H1 (cell line): ENCODE results near the gene BRIP1. TPM values are rescaled to one million over a fixed set of nuclear protein-coding genes. Genes with fewer than 3 reads are reported as not detected.

Experiments used
- CTCF ChIA-PET: fragments of 300-600 bp; sonication (Branson Sonifier 250); formaldehyde crosslinking; loops from one replicate; lab custom pipeline; 2021; ENCODE audit not compliant: partially characterized antibody; lab: Charles Lee
- POLR2A ChIA-PET: fragments of 300-600 bp; sonication (Branson Sonifier 250); formaldehyde crosslinking; loops from one replicate; lab custom pipeline; 2021; ENCODE audit warnings: inconsistent platforms; ENCODE audit not compliant: partially characterized antibody; lab: Charles Lee
- DNase-seq, 2 experiments: peaks; one replicate each; pipeline versions ENCODE4 v3.0.0 to v3.0.0-alpha.2; 2010 to 2022; ENCODE audit warnings: low spot score in 2 of 2, low read depth in 1 of 2, mixed read lengths in 1 of 2
- FAIRE-seq: peaks from 2 replicates; lab custom pipeline; 2011; peaks lifted over from hg19 to GRCh38; lab: Jason Lieb, UNC
- H2AFZ ChIP-seq: 2 replicates; pipeline ENCODE4 v1.8.1; 2012; ENCODE audit warnings: low read length, inconsistent platforms
- H2AK5ac ChIP-seq: 2 replicates; pipeline ENCODE4 v1.6.1; 2013; ENCODE audit warnings: low read depth, low read length
- H2BK120ac ChIP-seq: replicated peaks from 2 replicates; pipeline ENCODE3; 2013; ENCODE audit warnings: low read depth, low read length, inconsistent platforms
- H2BK12ac ChIP-seq: 2 replicates; pipeline ENCODE4 v1.6.1; 2013; ENCODE audit warnings: low read depth, low read length
- H2BK15ac ChIP-seq: 2 replicates; pipeline ENCODE4 v1.6.1; 2013; ENCODE audit warnings: low read length
- H2BK20ac ChIP-seq: 2 replicates; pipeline ENCODE4 v1.6.1; 2013; ENCODE audit warnings: low read length
- H2BK5ac ChIP-seq: 2 replicates; pipeline ENCODE4 v1.6.1; 2013; ENCODE audit warnings: low read depth, low read length
- H3K14ac ChIP-seq: 2 replicates; pipeline ENCODE4 v1.6.1; 2013; ENCODE audit warnings: inconsistent platforms; ENCODE audit not compliant: insufficient read length
- H3K18ac ChIP-seq: 2 replicates; pipeline ENCODE4 v1.6.1; 2013; ENCODE audit warnings: low read length; ENCODE audit errors: extremely low read depth
- H3K23ac ChIP-seq: 2 replicates; pipeline ENCODE4 v1.6.1; 2013; ENCODE audit warnings: inconsistent platforms; ENCODE audit not compliant: insufficient read length
- H3K23me2 ChIP-seq: 2 replicates; pipeline ENCODE4 v1.6.1; 2013; ENCODE audit warnings: low read depth, low read length
- H3K27ac ChIP-seq: 2 replicates; pipeline ENCODE4 v1.6.1; 2011; ENCODE audit warnings: low read depth, low read length, inconsistent platforms
- H3K27me3 ChIP-seq, 4 experiments: replicated peaks in 1 of 4; 1 replicate in 1 of 4; 2 replicates in 3 of 4; pipeline versions ENCODE4 v1.6.1 to v1.8.1; 2011 to 2013; ENCODE audit warnings: low read length in 3 of 4, mild to moderate bottlenecking in 3 of 4, inconsistent platforms in 2 of 4, mixed read lengths in 2 of 4, moderate library complexity in 1 of 4; ENCODE audit not compliant: control insufficient read depth in 3 of 4, insufficient read depth in 3 of 4; ENCODE audit errors: extremely low read depth in 1 of 4
- H3K36me3 ChIP-seq, 4 experiments: 2 replicates each; pipeline versions ENCODE4 v1.6.1 to v1.8.1; 2011 to 2013; ENCODE audit warnings: mild to moderate bottlenecking in 4 of 4, low read length in 3 of 4, moderate library complexity in 2 of 4, control low read depth in 1 of 4, inconsistent platforms in 1 of 4; ENCODE audit not compliant: insufficient read depth in 4 of 4, control insufficient read depth in 2 of 4
- H3K4ac ChIP-seq: replicated peaks from 2 replicates; pipeline ENCODE3; 2013; ENCODE audit warnings: low read length, low read depth, mixed read lengths, inconsistent platforms; ENCODE audit not compliant: insufficient read length
- H3K4me1 ChIP-seq, 4 experiments: replicated peaks in 1 of 4; 1 replicate in 1 of 4; 2 replicates in 3 of 4; pipeline versions ENCODE4 v1.6.1 to v1.8.1; 2011 to 2013; ENCODE audit warnings: low read length in 3 of 4, inconsistent platforms in 2 of 4, mixed read lengths in 1 of 4; ENCODE audit not compliant: insufficient read depth in 4 of 4, control insufficient read depth in 3 of 4
- H3K4me2 ChIP-seq, 2 experiments: 2 replicates each; pipeline versions ENCODE4 v1.6.1 to v1.8.1; 2011 to 2013; ENCODE audit warnings: low read depth in 2 of 2, low read length in 2 of 2, control low read depth in 1 of 2, inconsistent platforms in 1 of 2, mild to moderate bottlenecking in 1 of 2; ENCODE audit not compliant: insufficient read depth in 1 of 2
- H3K4me3 ChIP-seq, 4 experiments: fragments of 200-600, 300-600 bp in 1 of 4; sonication (generic), shearing (Covaris generic), sonication (Bioruptor Twin) in 1 of 4; 2 replicates each; pipeline versions ENCODE4 v1.5.1 to v1.8.1; 2011 to 2016; ENCODE audit warnings: low read length in 4 of 4, low read depth in 3 of 4, control low read depth in 2 of 4, inconsistent platforms in 2 of 4, mild to moderate bottlenecking in 2 of 4, mixed read lengths in 1 of 4, moderate library complexity in 1 of 4; ENCODE audit not compliant: insufficient read depth in 2 of 4; ENCODE audit errors: extremely low read depth in 1 of 4
- H3K56ac ChIP-seq: replicated peaks from 2 replicates; pipeline ENCODE3; 2013; ENCODE audit warnings: low read depth, mild to moderate bottlenecking, mixed read lengths, low read length, inconsistent platforms; ENCODE audit not compliant: insufficient read length
- H3K79me1 ChIP-seq: 2 replicates; pipeline ENCODE4 v1.6.1; 2013; ENCODE audit warnings: low read depth, low read length, control low read depth
- H3K79me2 ChIP-seq, 2 experiments: 2 replicates each; pipeline versions ENCODE4 v1.6.1 to v1.8.1; 2012 to 2013; ENCODE audit warnings: low read length in 2 of 2, mild to moderate bottlenecking in 2 of 2, inconsistent platforms in 1 of 2; ENCODE audit not compliant: insufficient read depth in 2 of 2, control insufficient read depth in 1 of 2
- H3K9ac ChIP-seq, 4 experiments: replicated peaks in 1 of 4; 1 replicate in 1 of 4; 2 replicates in 3 of 4; pipeline versions ENCODE4 v1.6.1 to v1.8.1; 2011 to 2013; ENCODE audit warnings: low read depth in 3 of 4, low read length in 3 of 4, control low read depth in 2 of 4, mild to moderate bottlenecking in 2 of 4, moderate library complexity in 2 of 4, inconsistent platforms in 1 of 4; ENCODE audit errors: extremely low read depth in 1 of 4
- H3K9me3 ChIP-seq, 2 experiments: 2 replicates each; pipeline versions ENCODE4 v1.6.1 to v1.8.1; 2012 to 2013; ENCODE audit warnings: mild to moderate bottlenecking in 2 of 2, moderate library complexity in 2 of 2, control low read depth in 1 of 2, inconsistent platforms in 1 of 2, low read depth in 1 of 2, low read length in 1 of 2, mixed read lengths in 1 of 2; ENCODE audit not compliant: insufficient read depth in 2 of 2
- H4K20me1 ChIP-seq, 2 experiments: replicated peaks in 1 of 2; 2 replicates each; pipeline versions ENCODE3 to v1.8.1; 2011 to 2013; ENCODE audit warnings: inconsistent platforms in 2 of 2, low read length in 2 of 2, mild to moderate bottlenecking in 1 of 2; ENCODE audit not compliant: insufficient read depth in 2 of 2, control insufficient read depth in 1 of 2
- H4K5ac ChIP-seq: 2 replicates; pipeline ENCODE4 v1.6.1; 2013; ENCODE audit warnings: low read length, low read depth, mixed read lengths, inconsistent platforms; ENCODE audit not compliant: insufficient read length
- H4K8ac ChIP-seq: 2 replicates; pipeline ENCODE4 v1.8.0; 2013; ENCODE audit warnings: mild to moderate bottlenecking, moderate library complexity, low read length, inconsistent platforms; ENCODE audit not compliant: insufficient read depth; ENCODE audit errors: extremely low read depth
- H4K91ac ChIP-seq: replicated peaks from 2 replicates; pipeline ENCODE3; 2013; ENCODE audit warnings: low read length, mixed read lengths, inconsistent platforms; ENCODE audit not compliant: insufficient read length
- ATF2 ChIP-seq: IDR thresholded peaks from 2 replicates; pipeline ENCODE4 v1.6.1; 2012; ENCODE audit warnings: low read length, inconsistent platforms
- BACH1 ChIP-seq: IDR thresholded peaks from 2 replicates; pipeline ENCODE4 v1.6.1; 2012; ENCODE audit warnings: low read length, improper control_type of control experiment
- CBX5 ChIP-seq: fragments of 300-800, 300-1000 bp; sonication (generic); IDR thresholded peaks from 2 replicates; pipeline ENCODE4 v1.7.1; 2016; ENCODE audit warnings: antibody characterized with exemption, low read length, low read depth
- CBX8 ChIP-seq: fragments of 300-800, 300-1000 bp; sonication (generic); IDR thresholded peaks from 2 replicates; pipeline ENCODE4 v1.7.1; 2016; ENCODE audit warnings: low read depth, low read length, borderline replicate concordance
- CREB1 ChIP-seq: IDR thresholded peaks from 2 replicates; pipeline ENCODE4 v1.6.1; 2012; ENCODE audit warnings: inconsistent platforms
- EGR1 ChIP-seq: IDR thresholded peaks from 2 replicates; pipeline ENCODE4 v1.6.1; 2011; ENCODE audit warnings: low read depth, low read length, borderline replicate concordance
- EP300 ChIP-seq, 2 experiments: IDR thresholded peaks; 1 replicate in 1 of 2; 2 replicates in 1 of 2; pipeline ENCODE4 v1.6.1; 2011 to 2012; ENCODE audit warnings: low read depth in 2 of 2, low read length in 2 of 2, mild to moderate bottlenecking in 2 of 2, borderline replicate concordance in 1 of 2, inconsistent platforms in 1 of 2, moderate library complexity in 1 of 2
- FOSL1 ChIP-seq: IDR thresholded peaks from 2 replicates; pipeline ENCODE4 v1.6.1; 2011; ENCODE audit warnings: mild to moderate bottlenecking, low read depth, low read length, moderate library complexity; ENCODE audit not compliant: insufficient read depth
- KDM1A ChIP-seq: fragments of 200-600, 300-600 bp; sonication (generic); IDR thresholded peaks from 2 replicates; pipeline ENCODE4 v1.7.1; 2016; ENCODE audit warnings: mild to moderate bottlenecking, low read length, borderline replicate concordance
- KDM5A ChIP-seq: fragments of 200-600 bp; IDR thresholded peaks from 2 replicates; pipeline ENCODE4 v1.7.1; 2012; ENCODE audit warnings: mild to moderate bottlenecking, low read length, inconsistent platforms, mixed read lengths
- POLR2A ChIP-seq, 2 experiments: IDR thresholded peaks; 1 replicate in 1 of 2; 2 replicates in 1 of 2; pipeline ENCODE4 v1.6.1; 2011; ENCODE audit warnings: low read depth in 2 of 2, low read length in 2 of 2, mild to moderate bottlenecking in 2 of 2; ENCODE audit errors: control extremely low read depth in 1 of 2
- SP2 ChIP-seq: IDR thresholded peaks from 2 replicates; pipeline ENCODE4 v1.6.1; 2012; ENCODE audit warnings: mild to moderate bottlenecking, low read length, inconsistent platforms
- USF2 ChIP-seq: IDR thresholded peaks from 2 replicates; pipeline ENCODE4 v1.6.1; 2011; ENCODE audit warnings: low read length, improper control_type of control experiment
- YY1 ChIP-seq: IDR thresholded peaks from 2 replicates; pipeline ENCODE4 v1.6.1; 2011; ENCODE audit warnings: low read depth, mild to moderate bottlenecking, low read length
- polyA plus RNA-seq, 7 experiments: library from polyadenylated mRNA; depleted of rRNA in 3 of 7; stranded (reverse) in 5 of 7; unstranded in 2 of 7; fragments of >200 nt in 5 of 7; fragments of 200-250 nt in 2 of 7; gene quantifications; 1 replicate in 5 of 7; 2 replicates in 1 of 7; 4 replicates in 1 of 7; pipeline versions ENCODE4 v1.2.1 to v1.2.3, GENCODE V29; 2011 to 2013; ENCODE audit warnings: missing spikeins in 2 of 7, mixed read lengths in 2 of 7
- total RNA-seq: library from RNA; stranded (reverse); fragmentation: NEBNext Ultra II Directional; extraction: Animal tissue kit (Norgen Biotek cat#: 25700); gene quantifications from 2 replicates; pipeline ENCODE4 v1.2.1, GENCODE V29; 2021

Gene BRIP1
- total and polyA plus RNA-seq, 2 of the 8 experiments (the other 6 are each of a cell fraction or from before 2014, with no cell fraction given): 5.8 to 19.2 TPM

GRCh38 chr17:61731330-61731729 lies 132.0 kb downstream of the BRIP1 start:
- H3K9ac ChIP-seq: no peak overlapping the region
- no peak overlapping the region for H2AK5ac ChIP-seq
- DNase-seq (no peak), FAIRE-seq (no peak)
- H2BK5ac ChIP-seq: no peak overlapping the region
- no peak overlapping the region for H3K18ac ChIP-seq
- no peak overlapping the region for H4K91ac ChIP-seq
- POLR2A ChIA-PET: no interaction called here
- H3K4me2 ChIP-seq: no peak overlapping the region
- no peak overlapping the region for H4K8ac ChIP-seq
- no peak overlapping the region for H3K27ac ChIP-seq
- no peak overlapping the region for H2BK20ac ChIP-seq
- H2BK12ac ChIP-seq: no peak overlapping the region
- no peaks in the 10 kb centered on the region for H3K4me1 ChIP-seq
- H3K4ac ChIP-seq: no peak overlapping the region
- no peaks in the 10 kb centered on the region for H3K79me1 ChIP-seq
- no peaks in the 10 kb centered on the region for H3K79me2 ChIP-seq
- CTCF ChIA-PET: no interaction called here
- H3K23ac ChIP-seq: no peak overlapping the region
- no peaks in the 10 kb centered on the region for H4K20me1 ChIP-seq
- no peak overlapping the region for H2BK15ac ChIP-seq
- no peak overlapping the region for H3K56ac ChIP-seq
- no peak overlapping the region for H3K4me3 ChIP-seq
- no peaks in the 10 kb centered on the region for H3K23me2 ChIP-seq
- H3K36me3 ChIP-seq: no peaks in the 10 kb centered on the region; a peak in 1 of 8 replicates
- no peak overlapping the region for H2BK120ac ChIP-seq
- no peaks in the 10 kb centered on the region for H3K27me3 ChIP-seq
- H4K5ac ChIP-seq: no peak overlapping the region
- no peak overlapping the region for H3K14ac ChIP-seq
- H3K9me3 ChIP-seq: no peaks in the 10 kb centered on the region
- no peak overlapping the region for H2AFZ ChIP-seq
- no peak for TF ChIP-seq SP2
- no peak for TF ChIP-seq KDM5A
- no peak for TF ChIP-seq BACH1
- no peak for TF ChIP-seq POLR2A (IDR thresholded peaks at IDR 0.05; ENCODE audit: control extremely low read depth in 1 of 2, low read depth in 2 of 2, low read length in 2 of 2)
- TF ChIP-seq FOSL1: no peak
- no peak for TF ChIP-seq KDM1A
- no peak for TF ChIP-seq ATF2
- no peak for TF ChIP-seq USF2
- no peak for TF ChIP-seq CBX5
- no peak for TF ChIP-seq CREB1
- TF ChIP-seq YY1: no peak
- TF ChIP-seq EP300 (IDR thresholded peaks at IDR 0.05; ENCODE audit: borderline replicate concordance in 1 of 2, low read depth in 2 of 2, low read length in 2 of 2): no peak
- no peak for TF ChIP-seq CBX8
- no peak for TF ChIP-seq EGR1
